Endodermal cell (in vitro differentiated cells): Measurements from ENCODE around the gene IST1. TPM values are rescaled to one million over a fixed set of nuclear protein-coding genes. Genes with fewer than 3 reads are reported as not detected.

ENCODE experiments used
- DNase-seq: peaks from one replicate; pipeline ENCODE4 v3.0.0-alpha.2; 2017
- H3K27ac ChIP-seq: 2 replicates; pipeline ENCODE4 v1.5.1; 2013; ENCODE audit warnings: mild to moderate bottlenecking, low read depth, low read length, moderate library complexity
- H3K27me3 ChIP-seq: 2 replicates; pipeline ENCODE4 v1.6.1; 2013; ENCODE audit warnings: mild to moderate bottlenecking, low read length, moderate library complexity; ENCODE audit not compliant: insufficient read depth, control insufficient read depth, poor library complexity, severe bottlenecking
- H3K36me3 ChIP-seq: 2 replicates; pipeline ENCODE4 v1.7.0; 2013; ENCODE audit warnings: mild to moderate bottlenecking, low read length, moderate library complexity; ENCODE audit not compliant: control insufficient read depth, insufficient read depth
- H3K4me1 ChIP-seq: one replicate; pipeline ENCODE4 v1.7.0; 2013; ENCODE audit warnings: low read length; ENCODE audit not compliant: control insufficient read depth, insufficient read depth
- H3K4me3 ChIP-seq: 2 replicates; pipeline ENCODE4 v1.5.1; 2013; ENCODE audit warnings: mild to moderate bottlenecking, low read length, moderate library complexity
- H3K9ac ChIP-seq: 2 replicates; pipeline ENCODE4 v1.6.1; 2013; ENCODE audit warnings: mild to moderate bottlenecking, low read length, moderate library complexity; ENCODE audit not compliant: poor library complexity, severe bottlenecking; ENCODE audit errors: extremely low read depth
- H3K9me3 ChIP-seq: 2 replicates; pipeline ENCODE4 v1.6.1; 2013; ENCODE audit warnings: mild to moderate bottlenecking, low read length, moderate library complexity; ENCODE audit not compliant: control insufficient read depth
- H3K27ac Mint-ChIP-seq: 2 replicates; pipeline ENCODE4 v1.8.0; 2020; ENCODE audit warnings: mixed read lengths
- H3K27me3 Mint-ChIP-seq: 2 replicates; pipeline ENCODE4 v1.8.0; 2021; ENCODE audit warnings: mild to moderate bottlenecking, mixed read lengths; ENCODE audit not compliant: insufficient read depth
- H3K36me3 Mint-ChIP-seq: 2 replicates; pipeline ENCODE4 v1.8.0; 2020; ENCODE audit warnings: low read depth, mixed read lengths
- H3K4me1 Mint-ChIP-seq: 2 replicates; pipeline ENCODE4 v1.8.0; 2020; ENCODE audit warnings: mixed read lengths
- H3K4me3 Mint-ChIP-seq: 2 replicates; pipeline ENCODE4 v1.8.0; 2020; ENCODE audit warnings: mild to moderate bottlenecking, moderate library complexity, mixed read lengths
- H3K9me3 Mint-ChIP-seq: 2 replicates; pipeline ENCODE4 v1.8.0; 2020; ENCODE audit warnings: mild to moderate bottlenecking, mixed read lengths
- WGBS, 2 experiments: methylation state at CpG; one replicate each; pipeline versions ENCODE4 v1.1.5 to v1.1.7; 2013; ENCODE audit warnings: missing lambda C conversion rate in 2 of 2, mixed read lengths in 1 of 2; ENCODE audit not compliant: insufficient coverage in 1 of 2, insufficient read length in 1 of 2; 5-methylcytosine and 5-hydroxymethylcytosine counted together
- total RNA-seq, 2 donors: library from RNA; stranded (reverse); fragmentation: NEBNext Ultra II Directional in 1 of 2; extraction: Animal tissue kit (Norgen Biotek cat#: 25700) in 1 of 2; gene quantifications; 2 replicates in 1 of 2; 3 replicates in 1 of 2; pipeline ENCODE4 v1.2.1, GENCODE V29; 2021
- TF ChIP-seq, protein P1 (sequence below): fragments of 200-600 bp; sonication (generic); conservative IDR thresholded peaks from 2 replicates; pipeline ENCODE4 v1.5.0; 2021; ENCODE audit warnings: antibody characterized with exemption, mild to moderate bottlenecking

IST1 gene
- total RNA-seq, 2 donors from 2014 or later = 259 to 319 TPM

DNA sequence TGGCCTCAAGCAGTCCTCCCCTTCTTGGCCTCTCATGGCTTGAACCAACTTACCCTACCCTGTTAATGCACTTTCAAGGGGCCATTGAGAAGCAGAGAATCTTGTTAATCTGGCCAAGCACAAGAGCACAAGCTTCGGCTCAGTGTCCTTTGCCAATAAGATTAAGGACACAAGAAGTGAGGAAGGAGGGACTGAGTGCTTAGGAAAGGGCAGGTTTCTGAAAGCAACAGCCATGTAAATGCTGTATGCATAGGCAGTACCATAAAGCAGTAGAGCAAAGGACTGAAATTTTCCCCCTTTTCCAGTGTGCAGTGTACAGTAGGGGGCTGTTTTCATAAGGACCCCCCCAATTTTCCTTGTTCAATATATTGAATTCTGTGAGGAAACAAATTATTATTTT, 37.7 kb downstream of the IST1 start:
- no peaks in the 10 kb centered on the region for H3K27me3 ChIP-seq
- H3K27ac ChIP-seq = no peak overlapping the region
- H3K36me3 Mint-ChIP-seq = peaks cover 49% of the 10 kb centered on the region
- TF ChIP-seq, protein P1, sequence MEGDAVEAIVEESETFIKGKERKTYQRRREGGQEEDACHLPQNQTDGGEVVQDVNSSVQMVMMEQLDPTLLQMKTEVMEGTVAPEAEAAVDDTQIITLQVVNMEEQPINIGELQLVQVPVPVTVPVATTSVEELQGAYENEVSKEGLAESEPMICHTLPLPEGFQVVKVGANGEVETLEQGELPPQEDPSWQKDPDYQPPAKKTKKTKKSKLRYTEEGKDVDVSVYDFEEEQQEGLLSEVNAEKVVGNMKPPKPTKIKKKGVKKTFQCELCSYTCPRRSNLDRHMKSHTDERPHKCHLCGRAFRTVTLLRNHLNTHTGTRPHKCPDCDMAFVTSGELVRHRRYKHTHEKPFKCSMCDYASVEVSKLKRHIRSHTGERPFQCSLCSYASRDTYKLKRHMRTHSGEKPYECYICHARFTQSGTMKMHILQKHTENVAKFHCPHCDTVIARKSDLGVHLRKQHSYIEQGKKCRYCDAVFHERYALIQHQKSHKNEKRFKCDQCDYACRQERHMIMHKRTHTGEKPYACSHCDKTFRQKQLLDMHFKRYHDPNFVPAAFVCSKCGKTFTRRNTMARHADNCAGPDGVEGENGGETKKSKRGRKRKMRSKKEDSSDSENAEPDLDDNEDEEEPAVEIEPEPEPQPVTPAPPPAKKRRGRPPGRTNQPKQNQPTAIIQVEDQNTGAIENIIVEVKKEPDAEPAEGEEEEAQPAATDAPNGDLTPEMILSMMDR = no peak
- no peak overlapping the region for H3K9ac ChIP-seq
- no peaks in the 10 kb centered on the region for H3K4me1 Mint-ChIP-seq
- DNase-seq = no peak
- no peak overlapping the region for H3K27ac Mint-ChIP-seq
- peaks cover 5% of the 10 kb centered on the region for H3K4me1 ChIP-seq
- peaks cover 70% of the 10 kb centered on the region for H3K36me3 ChIP-seq
- H3K4me3 ChIP-seq = no peak overlapping the region
- H3K9me3 Mint-ChIP-seq = no peaks in the 10 kb centered on the region
- WGBS, 2 experiments = 97 to 100% methylated on average over 1 of the region's 1 CpG
- no peaks in the 10 kb centered on the region for H3K9me3 ChIP-seq
- no peaks in the 10 kb centered on the region for H3K27me3 Mint-ChIP-seq
- no peak overlapping the region for H3K4me3 Mint-ChIP-seq

DNA sequence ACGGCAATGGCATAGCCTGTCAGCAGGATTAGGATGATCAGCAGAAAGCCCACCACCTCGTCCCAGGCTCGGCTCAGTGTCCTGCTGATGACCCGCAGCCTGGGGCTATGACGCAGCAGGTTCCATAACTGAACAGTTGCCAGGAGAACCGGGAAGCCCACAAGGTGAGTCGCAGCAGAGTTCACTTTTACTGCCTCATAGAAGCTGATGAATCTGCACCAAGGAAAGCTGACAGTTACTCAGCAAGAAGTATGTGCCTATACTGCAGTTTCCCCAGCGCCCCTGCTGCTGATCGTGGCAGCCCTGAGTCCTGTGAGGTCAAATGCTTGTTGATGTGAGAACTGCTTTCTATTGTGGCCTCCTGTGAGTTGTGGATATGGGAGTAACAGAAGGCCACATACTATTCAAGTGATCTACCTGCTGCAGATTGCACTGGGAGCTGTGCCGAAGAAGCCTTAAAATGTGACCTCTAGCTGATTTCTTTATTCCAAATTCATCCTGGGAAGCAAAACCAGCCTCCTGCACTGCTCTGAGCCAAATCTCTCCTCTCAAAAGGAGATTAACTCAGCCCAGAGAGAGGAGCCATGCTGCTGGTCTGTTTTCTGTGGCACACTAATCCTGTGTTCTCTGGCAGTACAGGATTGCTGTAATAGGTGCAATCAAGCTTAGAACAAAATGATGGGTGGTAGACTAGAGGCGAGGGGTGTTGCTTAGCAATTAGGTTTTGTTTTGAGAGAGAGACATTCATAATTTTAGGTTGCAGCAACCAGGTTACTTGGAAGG, 38.8 kb downstream of the IST1 start:
- Histone ChIP-seq H3K27me3 (no peaks in the 10 kb centered on the region), H3K4me1 (peaks cover 5% of the 10 kb centered on the region), H3K9ac (no peak overlapping the region), H3K36me3 (peaks cover 59% of the 10 kb centered on the region), H3K27ac (peak overlapping the region; percentile 40), H3K9me3 (no peaks in the 10 kb centered on the region), H3K4me3 (no peak overlapping the region)
- Mint-ChIP-seq H3K4me3 (no peak overlapping the region), H3K9me3 (no peaks in the 10 kb centered on the region), H3K27me3 (no peaks in the 10 kb centered on the region), H3K36me3 (peaks cover 39% of the 10 kb centered on the region), H3K4me1 (no peaks in the 10 kb centered on the region), H3K27ac (peak overlapping the region; percentile 82)
- 91 to 96% methylated on average over 4 to 11 of the region's 11 CpGs for WGBS, 2 experiments
- no peak for DNase-seq
- TF ChIP-seq, protein P1 = no peak

DNA sequence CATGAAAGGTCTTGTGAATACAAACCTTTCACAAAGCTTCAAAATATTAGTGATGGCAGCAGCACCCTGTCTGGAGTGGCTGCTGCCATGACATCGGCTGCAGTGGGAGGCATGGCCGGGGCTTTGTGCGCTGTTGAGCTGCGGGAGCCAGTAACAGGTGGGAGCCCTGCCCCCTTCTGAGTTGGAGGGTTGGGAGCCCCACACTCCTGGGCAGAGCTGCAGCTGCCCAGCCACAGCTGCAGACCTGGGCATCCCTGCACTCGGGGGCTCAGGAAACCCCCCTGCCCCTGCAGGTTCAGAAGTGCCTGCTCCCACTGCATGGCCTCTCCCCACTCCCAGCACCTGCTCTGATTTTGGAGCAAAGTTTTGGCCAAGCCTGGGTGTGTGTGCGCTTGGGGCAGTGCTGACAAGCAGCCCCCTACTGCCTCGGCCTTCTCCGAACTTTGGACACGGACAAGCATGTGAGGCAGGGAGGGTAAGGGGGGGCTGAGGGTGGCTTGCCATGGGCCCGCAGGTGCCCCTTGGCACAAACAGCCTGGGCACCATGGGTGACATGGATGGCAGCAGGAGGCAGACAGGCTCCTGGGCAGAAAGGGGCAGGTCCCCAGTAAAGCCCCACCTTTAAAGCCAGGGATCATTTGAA, 42.7 kb downstream of the IST1 start:
- no peaks in the 10 kb centered on the region for H3K9me3 Mint-ChIP-seq
- Histone ChIP-seq H3K27me3 (no peaks in the 10 kb centered on the region), H3K4me1 (peaks cover 5% of the 10 kb centered on the region), H3K9me3 (no peaks in the 10 kb centered on the region), H3K36me3 (peaks cover 25% of the 10 kb centered on the region), H3K4me3 (no peak overlapping the region), H3K9ac (no peak overlapping the region), H3K27ac (no peak overlapping the region)
- H3K27ac Mint-ChIP-seq = no peak overlapping the region
- H3K36me3 Mint-ChIP-seq = peaks cover 17% of the 10 kb centered on the region
- TF ChIP-seq, protein P1 = no peak
- H3K27me3 Mint-ChIP-seq = peaks cover 2% of the 10 kb centered on the region
- WGBS, 2 experiments = 90 to 95% methylated on average over 6 to 10 of the region's 10 CpGs
- DNase-seq = peak; percentile 52
- no peaks in the 10 kb centered on the region for H3K4me1 Mint-ChIP-seq
- no peak overlapping the region for H3K4me3 Mint-ChIP-seq
